ENCODE results near the gene PNPLA2.

The PNPLA2 gene

DNA sequence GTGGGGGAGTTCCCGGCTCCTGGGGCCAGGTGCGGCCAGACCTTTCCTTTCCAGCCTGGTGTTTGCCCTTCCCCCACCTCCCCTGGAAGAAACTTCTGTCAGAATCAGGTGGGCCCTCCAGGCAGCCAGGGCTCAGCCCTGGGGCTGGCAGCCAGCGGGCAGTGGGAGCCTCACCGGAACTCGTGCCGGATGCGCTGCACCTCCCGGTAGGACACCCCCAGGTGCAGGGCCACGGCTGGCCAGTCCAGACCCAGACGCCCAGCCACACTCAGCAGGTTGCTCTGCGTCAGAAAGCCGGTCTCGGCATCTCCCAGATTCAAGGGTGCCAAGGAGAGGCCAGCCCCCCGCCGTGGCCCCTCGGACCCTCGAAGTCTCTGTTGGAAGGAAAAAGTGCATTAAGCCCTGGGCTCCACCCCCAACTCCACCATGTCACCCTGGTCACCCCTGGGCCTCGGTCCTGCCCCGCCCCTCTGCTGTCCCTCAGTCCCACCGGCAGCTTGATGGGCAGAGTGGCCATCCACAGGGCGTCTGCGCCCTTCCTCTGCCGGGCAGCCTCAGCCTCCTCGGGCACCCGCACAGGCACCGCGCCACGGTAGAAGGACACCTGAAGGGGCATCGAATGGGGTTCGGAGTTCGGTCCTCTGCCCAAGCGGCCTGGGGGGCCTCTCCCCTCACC is 18.9 kb upstream of the PNPLA2 start:
- DNase-seq: no peak

DNA sequence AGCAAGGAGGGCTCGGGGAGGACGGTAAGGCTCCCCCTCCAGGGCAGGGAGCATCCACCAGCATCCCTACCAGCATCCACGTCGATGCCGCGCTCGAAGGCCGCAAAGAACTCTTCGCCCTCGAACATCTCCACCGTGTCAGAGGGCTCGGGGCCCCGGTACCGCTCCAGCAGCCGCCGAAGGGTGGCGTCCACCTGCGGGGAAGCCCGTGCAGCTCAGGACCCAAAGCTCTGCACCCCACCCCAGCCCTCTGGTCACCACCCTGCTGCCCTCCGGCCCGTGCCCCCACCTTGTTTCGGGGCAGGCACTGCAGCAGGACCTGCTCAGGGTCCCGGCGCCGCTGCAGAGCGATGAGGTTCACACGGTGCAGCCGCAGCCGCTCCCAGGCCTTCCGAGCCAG is 18.2 kb upstream of the PNPLA2 start:
- DNase-seq: no peak

DNA sequence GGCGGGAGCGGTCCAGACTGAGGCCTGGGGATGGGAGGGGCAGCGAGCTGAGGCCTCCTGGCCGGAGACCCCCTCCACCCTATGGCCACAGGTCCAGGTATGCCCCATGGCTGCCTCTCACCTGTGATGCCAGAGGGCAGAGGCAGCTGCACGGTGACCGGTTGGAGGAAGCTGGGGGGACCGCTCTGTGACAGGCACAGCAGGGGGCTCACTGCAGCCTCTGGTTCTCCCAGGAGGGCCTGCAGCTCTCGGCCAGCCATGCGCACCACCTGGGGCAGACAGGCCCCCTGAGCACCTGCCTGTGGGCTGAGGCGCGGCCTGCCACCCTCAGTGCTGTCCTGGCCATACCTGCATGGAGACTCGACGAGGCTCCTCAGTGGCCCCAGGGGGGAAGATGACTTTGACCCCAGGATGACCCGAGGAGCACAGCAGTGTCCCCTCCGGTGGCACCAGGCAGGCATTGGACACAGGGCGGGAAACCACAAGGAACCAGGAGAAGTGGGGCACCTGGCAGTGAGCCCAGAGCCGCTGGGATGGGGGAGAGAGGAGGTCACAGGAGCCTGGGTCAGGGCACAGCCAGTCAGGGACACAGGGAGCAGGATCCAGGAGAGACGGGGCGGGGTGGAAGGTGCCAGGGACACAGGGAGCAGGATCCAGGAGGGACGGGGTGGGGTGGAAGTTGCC is 17.5 kb upstream of the PNPLA2 start:
- DNase-seq: no peak

DNA sequence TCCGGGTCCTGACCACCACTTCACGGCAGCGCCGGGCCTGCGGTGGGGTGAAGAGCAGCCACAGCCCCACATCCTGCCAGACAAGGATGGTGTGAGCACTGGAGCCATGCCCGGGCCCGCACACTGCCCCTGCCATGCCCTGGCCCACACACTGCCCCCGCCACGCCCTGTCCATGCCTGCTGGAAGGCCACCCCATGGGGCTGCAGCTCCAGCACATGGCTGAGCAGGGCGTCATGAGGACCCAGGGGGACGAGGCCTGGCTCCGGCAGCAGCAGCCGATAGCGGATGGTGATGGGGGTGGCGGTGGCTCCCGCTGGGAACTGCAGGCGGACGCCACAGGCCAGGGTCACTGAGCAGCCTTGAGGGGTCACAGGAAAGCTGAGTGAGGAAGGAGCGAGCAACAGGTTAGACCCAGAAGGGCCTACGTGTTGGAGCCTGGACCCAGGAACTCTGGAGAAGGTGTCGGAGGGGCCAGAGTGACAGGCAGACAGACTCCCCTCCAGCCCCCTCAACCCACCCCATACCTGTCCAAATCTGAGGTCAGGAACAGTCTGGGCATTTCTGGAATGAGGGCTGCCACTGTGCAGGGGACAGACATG is 16.6 kb upstream of the PNPLA2 start:
- no peak for DNase-seq

DNA sequence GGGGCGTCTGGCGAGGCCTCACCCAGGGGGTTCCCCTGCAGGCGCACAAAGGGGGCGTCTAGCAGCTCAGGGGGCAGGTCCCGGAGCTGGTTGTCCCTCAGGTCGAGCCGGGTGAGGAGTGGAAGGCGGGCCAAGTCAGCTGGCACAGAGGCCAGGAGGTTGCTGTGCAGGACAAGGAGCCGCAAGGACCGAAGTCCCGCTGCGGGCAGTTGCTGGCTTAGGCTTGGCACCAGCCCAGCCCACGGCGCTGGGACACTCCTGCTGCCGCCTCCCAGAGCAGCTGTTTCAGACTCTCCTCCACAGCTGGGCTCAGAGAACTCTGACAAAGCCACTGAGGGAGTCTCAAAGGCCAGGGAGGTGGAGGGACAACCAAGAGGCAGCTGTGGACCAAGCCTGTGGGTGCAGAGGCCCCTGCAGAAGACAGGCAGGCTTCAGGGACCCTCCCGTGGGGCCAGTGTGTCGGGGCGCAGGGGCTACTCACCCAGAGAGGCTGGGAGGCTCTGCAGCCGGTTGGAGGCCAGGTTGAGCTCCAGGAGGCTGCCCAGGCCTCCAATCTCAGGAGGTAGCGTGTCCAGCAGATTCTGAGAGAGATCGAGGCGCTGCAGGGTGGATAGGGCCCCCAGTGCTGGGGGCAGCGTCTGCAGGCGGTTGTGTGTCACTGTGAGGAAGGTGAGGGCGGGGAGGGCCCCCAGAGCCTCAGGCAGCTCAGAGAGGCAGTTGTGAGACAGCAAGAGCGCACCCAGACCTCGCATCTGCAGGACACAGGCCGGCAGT is 15.8 kb upstream of the PNPLA2 start:
- no peak for DNase-seq

DNA sequence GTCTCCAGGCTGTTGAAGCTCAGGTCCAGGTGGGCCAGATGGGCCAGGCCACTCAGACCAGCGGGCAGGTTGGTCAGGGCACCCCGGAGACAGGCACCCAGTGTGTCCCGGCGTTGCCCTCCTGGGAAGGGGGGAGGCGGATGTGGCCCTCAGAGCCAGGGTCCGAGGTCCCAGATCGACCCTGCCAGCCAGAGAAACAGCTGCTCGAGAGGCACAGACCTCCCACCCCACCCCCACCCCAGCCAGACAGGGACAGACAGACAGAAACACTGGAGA is 15.3 kb upstream of the PNPLA2 start:
- DNase-seq: no peak

DNA sequence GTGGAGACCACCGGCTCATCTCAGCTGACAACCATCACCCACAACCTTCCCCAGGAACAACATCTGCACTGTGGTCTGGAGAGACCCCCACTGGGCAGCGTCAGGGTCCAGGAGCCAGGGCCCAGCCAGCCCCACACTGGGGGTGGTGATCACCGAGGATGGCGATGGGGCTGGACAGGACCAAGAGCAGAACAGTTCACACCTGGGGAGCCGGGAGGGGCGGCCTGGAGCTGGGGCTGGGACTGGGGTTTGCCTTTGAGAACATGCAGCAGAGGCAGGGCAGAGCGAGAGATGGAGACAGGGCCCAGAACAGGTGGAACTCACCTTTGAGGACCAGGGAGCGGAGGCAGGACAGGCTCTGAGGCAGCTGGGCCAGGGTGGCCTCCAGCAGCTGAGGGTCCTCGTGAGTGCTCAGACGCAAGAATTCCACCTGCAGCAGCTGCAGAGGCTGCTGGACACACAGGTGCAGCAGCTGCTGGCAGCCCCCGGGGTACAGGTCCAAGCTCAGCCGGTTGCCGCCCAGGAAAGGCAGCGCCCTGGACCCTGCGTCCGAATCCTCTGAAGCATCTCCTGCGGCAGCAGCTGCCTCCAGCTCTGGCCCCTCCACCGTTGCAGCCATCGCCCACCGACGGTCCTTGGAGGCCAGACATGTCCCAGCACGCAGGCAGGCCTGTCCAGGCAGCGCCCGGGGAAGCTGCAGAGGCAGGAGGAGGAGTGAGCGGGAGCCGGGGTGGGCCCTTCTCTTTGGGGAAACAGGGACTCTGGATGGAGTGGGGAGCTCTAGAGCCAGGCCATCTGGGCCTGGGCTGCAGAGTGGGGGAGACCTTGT is 14.7 kb upstream of the PNPLA2 start:
- no peak for DNase-seq

DNA sequence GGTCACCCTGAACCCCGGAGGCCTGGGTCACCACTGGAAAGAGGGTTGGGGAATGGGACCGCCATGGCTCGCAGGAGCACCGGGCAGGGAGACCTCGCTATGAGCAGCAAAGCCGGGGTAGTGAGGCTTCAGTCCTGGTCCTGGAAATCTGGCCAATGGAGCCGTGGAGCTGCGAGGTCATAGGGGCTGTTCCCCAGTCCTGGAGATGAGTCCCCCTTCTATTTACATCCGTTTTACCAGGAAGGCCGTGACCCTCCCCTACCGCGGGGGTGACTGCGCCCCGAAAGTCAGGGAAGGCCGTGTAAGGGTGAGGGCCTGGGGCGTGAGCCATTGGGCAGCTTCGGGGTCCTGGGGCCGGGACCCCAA is 14.1 kb upstream of the PNPLA2 start:
- DNase-seq: no peak

DNA sequence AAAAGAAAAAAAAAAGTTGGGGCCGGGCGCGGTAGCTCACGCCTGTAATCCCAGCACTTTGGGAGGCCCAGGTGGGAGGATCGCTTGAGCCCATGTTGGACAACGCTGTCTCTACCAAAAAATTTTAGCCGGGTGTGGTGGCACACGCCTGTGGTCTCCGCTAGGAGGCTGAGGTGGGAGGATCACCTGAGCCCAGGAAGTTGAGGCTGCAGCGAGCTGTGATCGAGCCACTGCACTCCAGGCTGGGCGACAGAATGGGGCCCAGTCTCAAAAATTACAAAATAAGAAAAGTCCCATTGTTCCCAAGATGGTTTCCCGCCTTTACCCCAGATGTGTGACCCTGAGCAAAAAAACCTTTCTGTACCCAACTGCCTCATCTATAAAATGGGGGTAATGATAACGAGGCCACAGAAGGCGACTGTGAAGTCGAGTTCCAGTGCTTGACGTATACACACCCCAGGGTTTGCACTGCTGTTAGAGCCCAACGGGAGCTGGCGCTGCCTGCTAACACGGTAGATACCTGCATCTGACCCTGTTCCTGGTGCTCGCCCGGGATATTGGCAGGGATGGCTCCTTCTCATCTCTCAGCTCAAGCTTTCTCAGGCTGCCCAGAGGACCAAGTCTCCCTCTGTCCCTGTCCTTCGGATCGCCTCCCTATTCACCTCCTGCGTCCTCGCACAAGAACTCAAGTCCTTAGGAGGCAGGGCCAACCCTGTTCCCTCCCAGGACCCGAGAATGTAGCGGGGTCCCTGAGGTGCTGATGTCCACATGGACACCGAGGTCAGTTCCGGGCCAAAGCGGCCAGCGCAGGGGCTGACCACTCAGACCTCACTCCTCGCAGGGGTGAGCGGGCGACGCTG is 10.1 kb upstream of the PNPLA2 start:
- peak; percentile 0 for DNase-seq

DNA sequence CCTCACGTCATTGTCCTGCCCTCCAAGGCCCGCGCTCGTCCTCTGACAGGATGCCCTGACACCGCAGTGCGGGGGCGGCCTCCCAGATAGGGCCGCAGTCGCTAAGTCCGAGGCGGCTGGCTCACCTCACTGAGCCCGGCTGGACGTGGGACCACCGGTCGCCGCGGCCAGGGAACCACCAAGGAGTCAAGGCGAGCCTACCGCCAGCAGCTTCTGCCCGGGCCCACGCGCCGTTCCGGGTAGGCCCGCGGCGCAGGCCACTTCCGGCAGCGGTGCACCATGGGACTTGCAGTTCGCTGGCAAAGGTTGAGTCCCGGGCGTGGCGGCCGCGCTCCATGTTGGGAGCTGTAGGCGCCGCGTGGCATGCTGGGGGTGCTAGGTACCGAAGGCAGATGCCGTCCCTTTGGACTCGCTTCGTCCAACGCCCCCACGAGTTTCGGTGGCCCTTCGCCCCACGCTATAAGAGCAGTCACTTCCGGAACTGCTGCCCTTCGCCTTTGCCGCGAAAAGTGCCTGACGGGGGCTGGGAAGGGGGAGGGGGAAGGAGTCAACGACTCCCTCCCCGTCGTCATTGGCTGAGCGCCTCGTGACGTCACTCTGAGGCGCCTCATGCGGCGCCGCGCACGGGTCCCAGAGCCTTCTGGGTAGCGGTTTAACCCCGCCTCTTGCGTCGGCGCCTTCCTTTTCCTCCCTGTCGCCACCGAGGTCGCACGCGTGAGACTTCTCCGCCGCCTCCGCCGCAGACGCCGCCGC is 9.3 kb upstream of the PNPLA2 start, which contains the start of gene RPLP2:
Gene RPLP2 (plus strand): TSS at position 681 of the 753 bp plus-strand sequence. CDS start 268 bp downstream, outside the sequence.
- peak; percentile 97 for DNase-seq

DNA sequence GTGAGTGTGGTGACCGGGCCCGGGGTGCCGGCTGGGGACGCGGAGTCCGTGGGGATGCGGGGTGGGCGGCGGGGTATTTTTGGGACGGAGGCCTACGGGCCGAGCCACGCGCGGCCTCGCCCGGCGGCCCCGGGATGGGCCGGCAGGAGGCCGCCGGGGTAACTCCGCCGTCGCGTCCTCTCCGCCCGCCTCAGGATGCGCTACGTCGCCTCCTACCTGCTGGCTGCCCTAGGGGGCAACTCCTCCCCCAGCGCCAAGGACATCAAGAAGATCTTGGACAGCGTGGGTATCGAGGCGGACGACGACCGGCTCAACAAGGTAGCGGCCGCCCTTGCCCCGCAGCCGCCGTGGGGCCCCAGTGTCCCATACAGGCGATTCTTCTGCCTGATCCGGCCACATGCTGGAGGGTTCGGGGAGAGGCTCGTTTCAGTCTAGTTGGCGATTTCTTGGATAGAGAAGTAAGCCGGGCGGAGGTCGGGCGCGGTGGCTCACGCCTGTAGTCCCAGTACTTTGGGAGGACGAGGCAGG is 8.6 kb upstream of the PNPLA2 start:
- DNase-seq: peak; percentile 0

DNA sequence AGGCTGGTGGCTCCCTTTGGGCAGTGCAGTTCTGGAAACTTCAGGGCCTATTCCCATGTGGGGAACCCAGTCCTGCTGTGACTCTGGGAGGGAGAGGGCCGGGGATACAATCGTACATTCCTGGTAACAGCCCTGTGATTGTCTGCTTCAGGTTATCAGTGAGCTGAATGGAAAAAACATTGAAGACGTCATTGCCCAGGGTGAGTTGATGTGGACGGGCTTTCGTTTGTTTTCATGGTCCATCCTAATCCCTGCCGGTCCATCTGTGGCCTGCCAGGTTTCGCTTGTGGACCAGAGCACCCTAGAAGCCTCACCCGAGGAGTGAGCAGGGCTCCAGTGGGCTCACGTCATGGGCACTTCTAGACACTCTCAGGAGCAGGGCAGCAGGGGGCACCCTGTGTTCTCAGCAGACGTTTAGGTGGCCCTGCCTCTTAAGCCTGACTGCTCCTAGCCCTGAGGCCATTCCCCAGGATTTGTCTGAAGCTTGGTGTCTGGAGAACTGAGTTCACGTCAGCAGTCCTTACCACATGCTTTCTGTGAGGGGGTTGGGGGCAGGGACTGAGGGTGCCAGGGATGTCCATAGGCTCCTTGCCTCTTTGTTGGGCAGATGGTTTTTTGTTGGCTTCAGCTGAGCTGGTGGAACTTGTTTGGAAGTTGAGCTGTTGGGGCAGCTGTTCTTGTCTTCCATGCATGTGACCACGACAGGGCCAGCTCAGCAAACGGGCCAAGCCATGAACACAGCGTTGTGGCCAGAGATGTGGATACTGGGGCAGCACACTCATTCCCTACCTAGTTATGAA is 7.1 kb upstream of the PNPLA2 start:
- peak; percentile 4 for DNase-seq

DNA sequence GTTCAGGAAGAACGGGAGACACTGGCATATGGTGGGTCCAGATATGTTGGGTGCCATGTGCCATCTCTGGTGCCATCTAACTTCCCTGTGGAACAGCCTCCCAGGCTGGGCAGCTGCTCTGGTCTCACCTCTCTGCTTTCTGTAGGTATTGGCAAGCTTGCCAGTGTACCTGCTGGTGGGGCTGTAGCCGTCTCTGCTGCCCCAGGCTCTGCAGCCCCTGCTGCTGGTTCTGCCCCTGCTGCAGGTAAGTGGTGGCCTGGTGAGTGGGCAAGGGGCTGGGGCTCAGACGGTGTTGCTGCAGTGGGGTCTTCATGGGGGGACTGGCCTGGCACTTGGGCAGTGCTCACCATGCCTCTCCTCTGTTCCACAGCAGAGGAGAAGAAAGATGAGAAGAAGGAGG is 6.3 kb upstream of the PNPLA2 start:
- DNase-seq: peak; percentile 0

DNA sequence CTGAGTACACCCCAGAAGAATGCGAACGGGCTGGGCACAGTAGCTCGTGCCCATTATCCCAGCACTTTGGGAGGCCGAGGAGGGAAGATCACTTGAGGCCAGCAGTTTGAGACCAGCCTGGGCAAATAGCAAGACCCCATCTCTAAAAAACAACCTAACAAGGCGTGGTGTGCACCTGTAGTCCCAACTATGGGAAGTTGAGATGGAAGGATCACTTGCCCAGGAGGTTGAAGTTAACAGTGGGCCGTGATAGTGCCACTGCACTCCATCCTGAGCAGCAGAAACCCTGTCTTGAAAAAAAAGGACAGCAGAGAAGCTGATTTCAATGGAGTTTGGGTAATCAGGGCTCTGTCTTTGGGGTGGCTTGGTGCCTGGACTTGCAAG is 5.7 kb upstream of the PNPLA2 start:
- DNase-seq: no peak

DNA sequence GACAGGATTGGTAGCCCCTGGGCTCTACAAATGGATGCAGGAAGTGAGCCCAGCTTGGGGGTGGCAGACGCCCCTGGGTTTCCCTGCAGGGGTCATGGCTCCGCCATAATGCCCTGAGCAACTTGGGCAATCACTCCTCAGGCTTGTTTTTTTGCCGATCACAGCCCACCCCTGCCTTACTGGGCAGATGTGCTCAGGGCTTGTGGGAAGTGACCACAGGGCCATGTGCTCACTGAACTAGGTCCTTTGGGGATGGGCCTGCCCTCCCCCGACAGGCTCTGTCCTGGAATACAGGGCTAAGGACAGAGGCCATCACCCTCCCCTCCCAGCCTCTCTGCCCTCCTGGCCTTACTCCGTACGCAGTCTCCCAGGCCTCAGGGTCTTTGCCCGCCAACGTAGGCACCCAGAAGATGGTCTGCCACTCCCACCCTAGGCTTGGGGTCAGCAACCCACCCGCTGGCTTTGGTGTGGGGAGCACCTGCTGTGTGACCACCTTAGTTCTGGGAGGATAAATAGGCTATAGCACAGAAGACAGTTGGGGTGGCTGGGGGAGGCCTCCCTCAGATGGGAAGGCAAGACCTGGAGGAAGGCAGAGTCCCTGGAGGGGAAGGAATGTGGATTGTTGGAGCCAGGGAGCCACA is 5.1 kb upstream of the PNPLA2 start:
- DNase-seq: peak; percentile 3

DNA sequence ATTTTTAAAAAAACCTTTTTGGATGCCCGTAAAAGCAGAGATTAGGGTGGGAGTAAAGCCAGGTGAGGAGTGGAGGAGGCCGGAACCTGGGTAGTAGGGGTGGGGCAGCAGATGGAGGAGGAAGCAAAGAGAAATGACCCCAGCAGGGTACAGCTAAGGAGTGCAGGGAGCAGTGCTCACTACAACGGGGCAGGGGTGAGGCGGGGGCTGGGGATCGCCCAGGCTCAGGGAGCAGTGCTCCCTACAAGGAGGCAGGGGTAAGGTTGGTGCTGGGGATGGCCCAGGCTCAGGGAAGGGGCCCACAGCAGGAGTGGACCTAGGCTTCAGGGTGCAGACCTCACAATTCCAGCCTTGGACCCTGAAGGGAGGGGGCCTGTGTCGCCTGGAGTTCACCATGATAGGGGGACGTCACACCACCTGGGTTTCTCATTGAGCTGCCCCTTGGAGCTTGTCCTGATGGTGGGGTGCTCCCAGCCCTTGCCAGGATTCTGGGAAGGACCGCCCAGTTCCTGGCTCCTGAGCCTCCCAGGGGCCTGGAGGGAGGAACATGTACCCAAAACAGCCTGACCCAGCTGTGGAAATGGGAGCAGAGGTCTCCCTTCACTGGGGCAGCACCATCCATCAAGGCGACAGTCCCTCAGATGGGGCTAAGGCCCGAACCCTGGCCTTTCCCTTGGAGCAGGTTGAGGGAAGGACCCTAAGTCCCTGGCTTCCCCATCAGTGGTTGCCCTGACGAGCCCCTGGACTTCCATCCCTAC is 2.9 kb upstream of the PNPLA2 start:
- no peak for DNase-seq

DNA sequence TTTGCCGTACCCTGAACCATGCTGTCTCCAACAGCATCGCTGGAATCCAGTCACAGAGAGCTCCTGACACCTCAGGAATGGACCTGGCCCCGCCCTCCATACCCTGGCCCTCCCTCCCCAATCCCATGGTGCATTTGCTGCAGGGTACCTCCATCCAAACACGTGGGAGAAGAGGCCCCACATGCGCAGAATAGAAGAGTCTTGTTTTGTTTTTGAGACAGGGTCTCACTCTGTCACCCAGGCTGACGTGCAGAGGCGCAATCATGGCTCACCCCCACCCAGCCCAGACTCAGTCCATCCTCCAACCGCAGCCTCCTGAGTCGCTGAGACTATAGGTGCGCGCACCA is 2.3 kb upstream of the PNPLA2 start:
- DNase-seq: no peak

DNA sequence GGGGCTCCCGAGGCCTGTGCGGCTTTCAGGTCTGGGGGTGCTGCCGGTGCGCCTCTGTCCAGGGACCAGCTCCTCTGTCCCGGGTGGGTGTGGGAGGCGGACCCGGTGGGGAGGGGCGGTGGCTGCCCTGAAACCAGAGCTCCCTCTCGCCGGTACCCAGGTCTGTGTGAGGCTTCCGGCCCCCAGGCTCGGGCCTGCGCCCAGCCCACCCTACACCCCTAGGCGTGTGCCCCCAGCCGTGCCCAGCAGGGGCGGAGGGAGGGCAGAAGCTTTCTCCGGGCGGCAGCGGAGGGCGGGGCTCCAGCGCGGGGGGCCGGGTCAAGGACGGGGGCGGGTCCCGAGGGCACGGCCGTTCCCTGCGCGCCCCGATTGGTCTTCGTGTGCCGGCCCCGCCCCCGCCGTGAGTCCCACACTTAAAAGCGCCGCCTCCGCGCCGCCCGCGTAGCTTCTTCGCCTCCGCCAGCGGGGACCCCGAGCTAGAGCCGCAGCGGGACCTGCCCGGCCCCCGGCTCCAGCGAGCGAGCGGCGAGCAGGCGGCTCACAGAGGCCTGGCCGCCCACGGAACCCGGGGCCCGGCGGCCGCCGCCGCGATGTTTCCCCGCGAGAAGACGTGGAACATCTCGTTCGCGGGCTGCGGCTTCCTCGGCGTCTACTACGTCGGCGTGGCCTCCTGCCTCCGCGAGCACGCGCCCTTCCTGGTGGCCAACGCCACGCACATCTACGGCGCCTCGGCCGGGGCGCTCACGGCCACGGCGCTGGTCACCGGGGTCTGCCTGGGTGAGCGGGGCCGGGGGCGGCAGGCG is 616 bp downstream of the PNPLA2 start:
- peak; percentile 88 for DNase-seq

Data from HCEC 1CT (cell line).